ENCODE measurements around the gene DMRT2. TPM values are rescaled to one million over a fixed set of nuclear protein-coding genes. Genes with fewer than 3 reads are reported as not detected.

DMRT2 gene
- total RNA-seq, 1 experiment from 2014 or later = not detected

DNA sequence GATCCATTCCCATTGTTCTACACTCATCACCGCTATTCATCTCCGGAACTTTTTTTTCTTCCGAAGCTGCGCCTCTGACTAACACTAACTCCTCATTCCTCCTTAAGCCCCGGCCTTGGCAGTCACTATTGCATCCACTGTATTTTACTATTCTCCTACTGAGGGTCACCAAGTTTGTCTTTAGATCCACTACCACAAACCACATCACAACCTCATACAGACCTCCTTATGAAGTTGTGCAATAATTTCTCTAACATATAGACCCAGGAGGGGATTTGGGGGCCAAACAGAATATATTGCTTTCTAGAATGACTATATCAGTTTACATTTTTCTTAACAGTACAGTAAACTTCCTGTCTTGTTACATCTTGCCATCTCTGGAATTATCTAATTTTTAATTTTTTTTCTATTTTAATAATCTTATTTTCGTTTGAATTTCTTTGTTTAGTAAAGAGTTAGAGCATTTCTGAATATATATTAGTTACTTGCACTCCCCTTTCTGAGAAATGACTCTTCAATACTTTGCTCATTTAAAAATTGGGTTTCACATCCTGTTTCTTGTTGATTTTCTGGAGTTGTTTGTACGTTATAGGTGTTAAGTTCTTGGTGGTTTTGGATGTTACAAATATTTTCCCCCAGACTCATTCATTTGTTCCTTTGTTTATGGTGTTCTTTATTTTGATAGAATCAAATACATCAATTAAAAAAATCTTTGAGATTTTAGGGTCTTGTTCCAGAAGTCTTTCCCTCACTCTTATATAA, 37.1 kb downstream of the DMRT2 start:
- no peak overlapping the region for H3K56ac ChIP-seq (ENCODE audit: insufficient read length, low read depth, low read length)
- no peak overlapping the region for H2BK15ac ChIP-seq (ENCODE audit: low read depth, low read length)
- Mint-ChIP-seq H3K27me3 (ENCODE audit: low read depth) (peaks cover 16% of the 10 kb centered on the region), H3K9me3 (peaks cover 0 to 9% of the 10 kb centered on the region in 2 experiments; a peak in 2 of 5 replicates), H3K4me1 (peaks cover 2% of the 10 kb centered on the region in 2 experiments; a peak in 3 of 4 replicates), H3K4me3 (no peak overlapping the region), H3K27ac (no peak overlapping the region), H3K36me3 (ENCODE audit: insufficient read depth in 1 of 3, low read depth in 3 of 3) (no peaks in the 10 kb centered on the region)
- H3K79me1 ChIP-seq (ENCODE audit: insufficient read depth, low read depth, low read length, poor library complexity, severe bottlenecking) = no peaks in the 10 kb centered on the region
- no peak overlapping the region for H3K4ac ChIP-seq (ENCODE audit: low read depth, low read length)
- TF ChIP-seq, protein P1, sequence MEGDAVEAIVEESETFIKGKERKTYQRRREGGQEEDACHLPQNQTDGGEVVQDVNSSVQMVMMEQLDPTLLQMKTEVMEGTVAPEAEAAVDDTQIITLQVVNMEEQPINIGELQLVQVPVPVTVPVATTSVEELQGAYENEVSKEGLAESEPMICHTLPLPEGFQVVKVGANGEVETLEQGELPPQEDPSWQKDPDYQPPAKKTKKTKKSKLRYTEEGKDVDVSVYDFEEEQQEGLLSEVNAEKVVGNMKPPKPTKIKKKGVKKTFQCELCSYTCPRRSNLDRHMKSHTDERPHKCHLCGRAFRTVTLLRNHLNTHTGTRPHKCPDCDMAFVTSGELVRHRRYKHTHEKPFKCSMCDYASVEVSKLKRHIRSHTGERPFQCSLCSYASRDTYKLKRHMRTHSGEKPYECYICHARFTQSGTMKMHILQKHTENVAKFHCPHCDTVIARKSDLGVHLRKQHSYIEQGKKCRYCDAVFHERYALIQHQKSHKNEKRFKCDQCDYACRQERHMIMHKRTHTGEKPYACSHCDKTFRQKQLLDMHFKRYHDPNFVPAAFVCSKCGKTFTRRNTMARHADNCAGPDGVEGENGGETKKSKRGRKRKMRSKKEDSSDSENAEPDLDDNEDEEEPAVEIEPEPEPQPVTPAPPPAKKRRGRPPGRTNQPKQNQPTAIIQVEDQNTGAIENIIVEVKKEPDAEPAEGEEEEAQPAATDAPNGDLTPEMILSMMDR (conservative IDR thresholded peaks at IDR 0.05) = no peak
- H2BK20ac ChIP-seq (ENCODE audit: low read depth, low read length, poor library complexity, severe bottlenecking) = no peak overlapping the region
- no peak overlapping the region for H3K27ac ChIP-seq (ENCODE audit: insufficient read length, low read depth, low read length)
- H3K79me2 ChIP-seq (ENCODE audit: insufficient read depth, low read length) = no peaks in the 10 kb centered on the region
- no peak overlapping the region for H3T11ph ChIP-seq (ENCODE audit: low read length)
- no peak overlapping the region for H4K8ac ChIP-seq (replicated peaks; ENCODE audit: insufficient read length, low read depth, low read length)
- H3K23me2 ChIP-seq (ENCODE audit: insufficient read length, low read depth, low read length, poor library complexity, severe bottlenecking) = no peaks in the 10 kb centered on the region
- WGBS (ENCODE audit: extremely low coverage, insufficient read length, low lambda C conversion rate) = no CpG with 5 or more reads among the region's 7 CpGs
- H2BK120ac ChIP-seq (ENCODE audit: low read depth, low read length, poor library complexity, severe bottlenecking) = no peak overlapping the region
- H2AFZ ChIP-seq (ENCODE audit: low read length) = no peak overlapping the region
- H2AK5ac ChIP-seq (ENCODE audit: insufficient read length, low read length) = no peak overlapping the region
- H3K9ac ChIP-seq (ENCODE audit: extremely low read depth, insufficient read length, low read length) = no peak overlapping the region
- no peaks in the 10 kb centered on the region for H3K4me1 ChIP-seq (ENCODE audit: insufficient read depth, low read length)
- H3K23ac ChIP-seq (ENCODE audit: insufficient read length, low read depth, low read length) = no peak overlapping the region
- peaks cover 7% of the 10 kb centered on the region for H3K9me3 ChIP-seq (ENCODE audit: control insufficient read depth, low read depth, low read length)
- no peaks in the 10 kb centered on the region for H3K27me3 ChIP-seq (ENCODE audit: insufficient read depth, low read length)
- H3K18ac ChIP-seq (ENCODE audit: insufficient read length, low read depth, low read length) = no peak overlapping the region
- H2BK12ac ChIP-seq (ENCODE audit: insufficient read length, low read depth, low read length) = no peak overlapping the region
- no peaks in the 10 kb centered on the region for H4K20me1 ChIP-seq (ENCODE audit: control insufficient read depth, insufficient read depth, insufficient read length)
- no peak overlapping the region for H4K91ac ChIP-seq (ENCODE audit: insufficient read length, low read depth, low read length)
- H3K4me2 ChIP-seq (ENCODE audit: insufficient read depth, insufficient read length, low read length) = no peak overlapping the region
- H2BK5ac ChIP-seq (ENCODE audit: insufficient read length, low read length) = no peak overlapping the region
- H4K5ac ChIP-seq (ENCODE audit: insufficient read length, low read depth, low read length) = no peak overlapping the region
- DNase-seq = no peak
- H3K14ac ChIP-seq (ENCODE audit: insufficient read depth, low read length) = no peak overlapping the region
